ENCODE data around the gene ARMC2.
A peak's percentile ranks its signal among the peaks of the same experiment; 100 is the strongest.
"Not testable (repeated sequence)": the region's sequence is repeated elsewhere in the genome, so short reads cannot be mapped to it uniquely, and the experiment has no call there.

The ARMC2 gene

GRCh38 chr6:108966855-108967755 lies 118.9 kb downstream of the ARMC2 start:
- peaks cover 9% of the 10 kb centered on the region; the same call in 1 of the 2 replicates for H3K4me1 ChIP-seq
- in situ Hi-C loops (cut with MboI; ENCODE audit: low sequenced_read_pairs), result no loop called here
- no peaks in the 10 kb centered on the region for H3K27me3 ChIP-seq (ENCODE audit: low read depth)
- peak in 1 of 2 experiments; percentile 23 for DNase-seq (ENCODE audit: low spot score in 2 of 2)
- H3K4me3 ChIP-seq, result no peak overlapping the region
- no peaks in the 10 kb centered on the region for H3K9me3 ChIP-seq
- H3K36me3 ChIP-seq (replicated peaks), result no peaks in the 10 kb centered on the region

GRCh38 chr6:108968325-108969316 lies 120.4 kb downstream of the ARMC2 start:
- DNase-seq (ENCODE audit: low spot score in 2 of 2), result no peak
- Histone ChIP-seq H3K4me1 (peaks cover 9% of the 10 kb centered on the region; the same call in 1 of the 2 replicates), H3K4me3 (no peak overlapping the region), H3K27me3 (ENCODE audit: low read depth) (no peaks in the 10 kb centered on the region), H3K36me3 (replicated peaks) (no peaks in the 10 kb centered on the region), H3K9me3 (no peaks in the 10 kb centered on the region)
- in situ Hi-C loops (cut with MboI; ENCODE audit: low sequenced_read_pairs), result no loop called here

- in situ Hi-C loops (cut with MboI; ENCODE audit: low sequenced_read_pairs), result no loop called here
- H3K36me3 ChIP-seq (replicated peaks), result no peaks in the 10 kb centered on the region
- H3K4me1 ChIP-seq, result peaks cover 9% of the 10 kb centered on the region; the same call in 1 of the 2 replicates
- no peak overlapping the region for H3K4me3 ChIP-seq
- no peaks in the 10 kb centered on the region for H3K9me3 ChIP-seq
- 0 out of 2 replicates have a peak, but pooled peaks cover 4% of the 10 kb centered on the region for H3K27me3 ChIP-seq (ENCODE audit: low read depth)
- DNase-seq (ENCODE audit: low spot score in 2 of 2), result no peak
These were observed 121.6 kb downstream of the ARMC2 start for GRCh38 chr6:108969776-108970175.

GRCh38 chr6:108974201-108974600 lies 126.0 kb downstream of the ARMC2 start:
- Histone ChIP-seq H3K4me1 (no peaks in the 10 kb centered on the region), H3K36me3 (replicated peaks) (no peaks in the 10 kb centered on the region), H3K9me3 (no peaks in the 10 kb centered on the region), H3K27me3 (ENCODE audit: low read depth) (peaks cover 4% of the 10 kb centered on the region; the same call in 1 of the 2 replicates), H3K4me3 (no peak overlapping the region)
- in situ Hi-C loops (cut with MboI; ENCODE audit: low sequenced_read_pairs), result no loop called here
- no peak for DNase-seq (ENCODE audit: low spot score in 2 of 2)

- H3K9me3 ChIP-seq; H3K4me1 ChIP-seq; H3K4me3 ChIP-seq; in situ Hi-C loops (cut with MboI; ENCODE audit: low sequenced_read_pairs); H3K27me3 ChIP-seq (ENCODE audit: low read depth); H3K36me3 ChIP-seq (replicated peaks); DNase-seq (ENCODE audit: low spot score in 2 of 2): not testable (repeated sequence)
These were observed 130.4 kb downstream of the ARMC2 start for GRCh38 chr6:108978638-108979037.

- no peak for DNase-seq (ENCODE audit: low spot score in 2 of 2)
- no peak overlapping the region for H3K4me3 ChIP-seq
- H3K4me1 ChIP-seq, result no peaks in the 10 kb centered on the region
- in situ Hi-C loops (cut with MboI; ENCODE audit: low sequenced_read_pairs), result no loop called here
- no peaks in the 10 kb centered on the region; the same call in 1 of the 2 replicates for H3K27me3 ChIP-seq (ENCODE audit: low read depth)
- H3K9me3 ChIP-seq, result no peaks in the 10 kb centered on the region
- no peaks in the 10 kb centered on the region for H3K36me3 ChIP-seq (replicated peaks)
These were observed 134.2 kb downstream of the ARMC2 start for GRCh38 chr6:108982154-108983113.

- Histone ChIP-seq H3K9me3 (no peaks in the 10 kb centered on the region), H3K36me3 (replicated peaks) (no peaks in the 10 kb centered on the region), H3K4me1 (no peaks in the 10 kb centered on the region), H3K4me3 (no peak overlapping the region), H3K27me3 (ENCODE audit: low read depth) (no peaks in the 10 kb centered on the region; the same call in 1 of the 2 replicates)
- in situ Hi-C loops (cut with MboI; ENCODE audit: low sequenced_read_pairs), result no loop called here
- no peak for DNase-seq (ENCODE audit: low spot score in 2 of 2)
These were observed 134.9 kb downstream of the ARMC2 start for GRCh38 chr6:108983151-108983550.

GRCh38 chr6:108985301-108985700 lies 137.1 kb downstream of the ARMC2 start:
- in situ Hi-C loops (cut with MboI; ENCODE audit: low sequenced_read_pairs), result no loop called here
- H3K4me3 ChIP-seq, result no peak overlapping the region
- no peaks in the 10 kb centered on the region for H3K4me1 ChIP-seq

GRCh38 chr6:108987156-108987555 lies 138.9 kb downstream of the ARMC2 start:
- DNase-seq (ENCODE audit: low spot score in 2 of 2), result no peak
- in situ Hi-C loops (cut with MboI; ENCODE audit: low sequenced_read_pairs), result no loop called here
- H3K9me3 ChIP-seq, result no peaks in the 10 kb centered on the region
- H3K4me3 ChIP-seq, result no peak overlapping the region
- no peaks in the 10 kb centered on the region for H3K27me3 ChIP-seq (ENCODE audit: low read depth)
- H3K36me3 ChIP-seq (replicated peaks), result no peaks in the 10 kb centered on the region
- no peaks in the 10 kb centered on the region for H3K4me1 ChIP-seq

More at GRCh38 chr6:108985301-108985700, 137.1 kb downstream of the ARMC2 start:
- Histone ChIP-seq H3K36me3 (replicated peaks) (no peaks in the 10 kb centered on the region), H3K9me3 (no peaks in the 10 kb centered on the region), H3K27me3 (ENCODE audit: low read depth) (no peaks in the 10 kb centered on the region)
- no peak for DNase-seq (ENCODE audit: low spot score in 2 of 2)

GRCh38 chr6:108988296-108988695 lies 140.1 kb downstream of the ARMC2 start:
- no peak for DNase-seq (ENCODE audit: low spot score in 2 of 2)
- Histone ChIP-seq H3K9me3 (no peaks in the 10 kb centered on the region), H3K4me3 (no peak overlapping the region), H3K36me3 (replicated peaks) (no peaks in the 10 kb centered on the region), H3K4me1 (no peaks in the 10 kb centered on the region), H3K27me3 (ENCODE audit: low read depth) (no peaks in the 10 kb centered on the region)
- in situ Hi-C loops (cut with MboI; ENCODE audit: low sequenced_read_pairs), result no loop called here

GRCh38 chr6:108988765-108989164 lies 140.5 kb downstream of the ARMC2 start:
- Histone ChIP-seq H3K27me3 (ENCODE audit: low read depth) (no peaks in the 10 kb centered on the region), H3K9me3 (no peaks in the 10 kb centered on the region), H3K4me1 (no peaks in the 10 kb centered on the region), H3K4me3 (no peak overlapping the region), H3K36me3 (replicated peaks) (no peaks in the 10 kb centered on the region)
- DNase-seq (ENCODE audit: low spot score in 2 of 2), result no peak
- in situ Hi-C loops (cut with MboI; ENCODE audit: low sequenced_read_pairs), result no loop called here

GRCh38 chr6:108989700-108990099 lies 141.5 kb downstream of the ARMC2 start:
- DNase-seq (ENCODE audit: low spot score in 2 of 2), result no peak
- H3K27me3 ChIP-seq (ENCODE audit: low read depth), result no peaks in the 10 kb centered on the region
- H3K9me3 ChIP-seq, result no peaks in the 10 kb centered on the region
- in situ Hi-C loops (cut with MboI; ENCODE audit: low sequenced_read_pairs), result no loop called here
- no peak overlapping the region for H3K4me3 ChIP-seq
- H3K36me3 ChIP-seq (replicated peaks), result no peaks in the 10 kb centered on the region
- no peaks in the 10 kb centered on the region for H3K4me1 ChIP-seq

GRCh38 chr6:108993876-108994275 lies 145.7 kb downstream of the ARMC2 start:
- Histone ChIP-seq H3K4me3 (no peak overlapping the region), H3K4me1 (no peaks in the 10 kb centered on the region), H3K9me3 (no peaks in the 10 kb centered on the region), H3K27me3 (ENCODE audit: low read depth) (no peaks in the 10 kb centered on the region), H3K36me3 (replicated peaks) (no peaks in the 10 kb centered on the region)
- peak in 1 of 2 experiments; percentile 20 for DNase-seq (ENCODE audit: low spot score in 2 of 2)
- in situ Hi-C loops (cut with MboI; ENCODE audit: low sequenced_read_pairs), result no loop called here
